Stimulated activated CD4-positive, alpha-beta T cell treated with anti-CD3 and anti-CD28 coated beads, Interleukin-15, amount 100 ng/mL, for 24 hours (primary cell): ENCODE data around the gene CPNE9.

Experiments used
- DNase-seq: peaks from one replicate; pipeline ENCODE4 v3.0.0-alpha.2; 2020

Gene CPNE9

DNA sequence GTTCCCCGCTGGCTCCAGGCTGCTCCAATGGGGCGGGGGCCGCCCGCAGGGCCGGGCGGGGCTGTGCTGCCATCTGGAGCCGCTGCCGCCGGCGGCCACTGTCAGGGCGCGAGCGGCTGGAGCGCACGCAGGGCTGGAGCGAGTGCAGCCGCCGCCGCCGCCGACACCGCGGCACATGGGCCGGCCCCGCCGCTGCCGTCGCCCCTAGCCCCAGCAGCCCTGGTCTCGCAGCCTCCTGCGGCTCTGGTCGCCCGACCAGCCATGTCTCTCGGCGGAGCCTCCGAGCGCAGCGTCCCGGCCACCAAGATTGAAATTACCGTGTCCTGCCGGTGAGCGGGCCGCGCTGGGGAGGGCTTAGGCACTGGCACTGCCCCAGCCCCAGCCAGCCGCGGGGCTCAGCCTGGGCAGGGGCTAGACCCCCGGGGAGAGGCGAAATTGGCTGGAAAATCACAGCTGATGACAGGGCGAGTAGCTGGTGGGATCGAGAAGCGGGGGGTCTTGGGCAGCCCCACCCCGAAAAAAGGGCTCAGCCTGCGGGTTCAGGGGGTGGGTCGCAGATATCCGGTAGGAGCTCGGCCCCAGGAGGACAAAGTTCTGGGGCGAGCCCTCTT is at the start of gene CPNE9:
Gene CPNE9, plus strand, starts transcription at position 98 of the 611 bp plus-strand sequence. Its CDS starts 164 bp downstream, at position 262.
- DNase-seq, result no peak

DNA sequence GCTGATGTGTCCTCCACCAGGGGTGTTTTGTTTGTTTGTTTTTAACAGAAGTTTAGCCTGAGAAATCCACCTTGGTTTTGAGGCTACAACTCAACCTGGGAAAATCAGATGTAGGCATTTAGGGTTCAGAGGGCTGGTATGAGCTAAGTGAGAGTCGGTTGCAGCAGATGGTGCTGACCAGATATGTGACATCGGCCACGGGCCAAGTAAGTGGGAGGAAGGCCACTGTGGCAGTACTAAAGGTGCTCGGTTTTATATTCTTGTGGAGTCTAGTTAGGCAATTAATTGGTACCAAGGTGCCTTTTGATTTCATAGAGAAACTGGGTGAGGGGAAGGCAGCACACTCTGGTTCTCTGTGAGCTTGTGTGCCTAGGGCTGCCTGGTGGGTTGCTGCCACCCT is 43.8 kb upstream of the CPNE9 start:
- DNase-seq, result no peak

GRCh38 chr3:9660972-9661371 is 42.7 kb upstream of the CPNE9 start:
- DNase-seq, result no peak

GRCh38 chr3:9664119-9664751 is 39.4 kb upstream of the CPNE9 start:
- no peak for DNase-seq

- DNase-seq, result no peak
These were observed 36.8 kb upstream of the CPNE9 start for GRCh38 chr3:9666704-9667445.

- DNase-seq, result no peak
These were observed 34.4 kb upstream of the CPNE9 start for GRCh38 chr3:9669277-9669676.

GRCh38 chr3:9669720-9670432 is 33.8 kb upstream of the CPNE9 start:
- no peak for DNase-seq

DNA sequence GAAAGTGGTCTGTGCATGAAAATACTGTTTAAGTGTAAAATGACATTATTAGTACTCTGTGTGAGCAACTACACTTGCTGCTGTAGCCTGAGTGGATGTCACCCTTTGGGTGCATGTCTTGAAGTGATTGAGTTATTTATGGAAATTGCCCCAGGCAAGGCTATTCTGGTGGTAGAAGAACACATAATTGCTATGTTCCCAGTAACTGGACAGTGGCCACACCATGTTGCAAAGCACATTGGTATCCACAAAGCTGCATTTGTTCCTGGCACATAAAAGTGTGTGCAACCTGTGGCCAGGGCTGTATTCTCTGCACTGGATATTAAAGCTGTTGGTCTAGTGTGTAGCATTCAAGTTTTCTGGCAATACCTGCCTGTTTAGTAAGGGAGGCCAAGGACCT is 30.6 kb upstream of the CPNE9 start:
- no peak for DNase-seq

GRCh38 chr3:9673752-9674151 is 29.9 kb upstream of the CPNE9 start:
- DNase-seq, result no peak

- no peak for DNase-seq
These were observed 27.8 kb upstream of the CPNE9 start for GRCh38 chr3:9675736-9676290.

DNA sequence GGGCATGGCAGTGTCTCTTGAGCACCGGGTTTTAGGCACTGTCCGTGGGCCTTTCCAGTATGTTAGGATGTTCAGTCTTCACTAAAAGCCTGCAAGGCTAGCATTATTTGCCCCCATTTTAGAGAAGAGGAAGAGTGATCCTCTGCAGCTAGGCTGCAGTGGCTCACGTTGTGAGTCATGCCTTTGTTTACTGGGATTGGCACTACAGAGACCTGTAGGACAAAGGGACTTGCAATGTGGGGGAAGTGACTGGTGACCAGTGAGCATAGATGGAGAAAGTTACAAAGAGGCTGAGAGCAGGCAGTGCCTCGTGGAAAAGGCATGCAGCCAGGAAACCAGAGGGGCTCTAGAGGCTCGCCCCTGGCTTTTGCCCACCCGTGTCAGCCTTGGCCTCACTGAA is 26.8 kb upstream of the CPNE9 start:
- no peak for DNase-seq

- no peak for DNase-seq
These were observed 25.1 kb upstream of the CPNE9 start for GRCh38 chr3:9678493-9678892.

- no peak for DNase-seq
These were observed 24.1 kb upstream of the CPNE9 start for GRCh38 chr3:9679476-9680080.

- DNase-seq, result no peak
These were observed 22.5 kb upstream of the CPNE9 start for GRCh38 chr3:9681011-9681722.

DNA sequence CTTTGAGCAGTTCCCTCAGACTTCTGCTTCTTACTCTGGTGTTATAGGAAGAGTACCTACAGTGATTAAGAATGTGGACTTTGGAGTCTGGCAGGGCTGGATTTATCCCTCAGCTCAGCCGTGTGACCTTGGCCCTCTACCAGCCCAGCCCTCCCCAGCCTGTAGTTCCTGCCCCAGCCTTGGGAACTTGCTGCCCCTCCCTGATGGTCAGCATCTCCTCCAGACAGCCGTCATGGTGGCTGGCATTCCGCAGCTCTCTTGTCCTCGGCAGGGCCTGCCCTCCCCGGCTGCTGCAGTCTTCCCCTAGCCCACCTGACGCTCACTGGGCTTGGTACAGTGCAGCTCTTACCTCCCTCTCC is 21.9 kb upstream of the CPNE9 start:
- DNase-seq, result no peak

- no peak for DNase-seq
These were observed 21.5 kb upstream of the CPNE9 start for GRCh38 chr3:9682096-9682495.

DNA sequence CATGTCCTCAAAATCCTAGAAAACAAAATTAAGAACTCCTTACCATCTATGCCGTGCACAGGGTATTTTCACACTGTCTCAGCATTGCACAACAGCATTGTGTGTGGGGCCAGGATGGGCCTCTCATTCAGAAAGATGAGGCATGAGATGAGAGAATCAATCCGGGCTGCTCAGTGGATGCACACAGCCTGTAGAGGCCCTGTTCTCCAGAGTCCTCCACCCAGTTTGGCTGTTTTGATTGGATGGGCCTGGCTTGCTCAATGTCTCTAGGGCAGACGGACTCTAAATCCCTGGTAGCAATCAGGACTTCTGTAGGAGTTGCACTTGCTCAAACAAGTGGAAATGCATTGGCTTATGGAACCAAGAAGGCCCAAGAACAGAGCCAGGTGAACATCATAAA is 20.2 kb upstream of the CPNE9 start:
- DNase-seq, result no peak

- no peak for DNase-seq
These were observed 18.2 kb upstream of the CPNE9 start for GRCh38 chr3:9685216-9686049.

GRCh38 chr3:9686050-9686550 is 17.5 kb upstream of the CPNE9 start:
- no peak for DNase-seq

GRCh38 chr3:9686703-9687102 is 16.9 kb upstream of the CPNE9 start:
- no peak for DNase-seq

- no peak for DNase-seq
These were observed 16.1 kb upstream of the CPNE9 start for GRCh38 chr3:9687514-9687913.
